Breast epithelium (tissue), 3 donors: ENCODE results near the gene CNTNAP2.

Experiments
- POLR2A ChIP-seq: fragments of 450-650 bp; IDR thresholded peaks from one replicate; pipeline ENCODE4 v1.6.1; 2016; ENCODE audit warnings: antibody characterized with exemption, mild to moderate bottlenecking, moderate library complexity
- POLR2AphosphoS5 ChIP-seq, 3 donors: sonication (generic); formaldehyde crosslinking; IDR thresholded peaks; one replicate each; pipeline ENCODE4 v1.6.1; 2017; ENCODE audit warnings: antibody characterized with exemption in 3 of 3
- TF ChIP-seq, protein P1 (sequence below), 3 donors: fragments of 450-650 bp; IDR thresholded peaks; one replicate each; pipeline ENCODE4 v1.5.1; 2016 to 2017; ENCODE audit warnings: antibody characterized with exemption in 3 of 3, mild to moderate bottlenecking in 3 of 3, moderate library complexity in 3 of 3

DNA sequence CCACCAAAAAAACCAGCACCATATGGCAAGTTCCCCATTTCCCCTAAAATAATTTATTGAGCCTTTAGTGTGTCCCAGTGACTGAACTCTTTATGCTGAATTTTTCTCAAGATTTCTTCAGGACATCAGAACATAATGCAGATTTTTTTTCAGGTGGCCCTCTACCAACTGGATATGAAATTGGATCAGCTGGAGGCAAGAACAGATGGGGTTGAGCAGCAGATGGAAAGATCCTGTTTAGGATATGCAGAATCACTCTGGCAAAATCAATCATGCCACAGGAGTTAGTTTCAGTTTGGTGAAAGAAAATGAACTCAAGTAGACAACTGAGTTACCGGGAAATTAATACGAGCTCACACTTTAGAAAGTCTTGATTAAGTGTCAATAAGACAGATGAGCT, 1712.4 kb downstream of the CNTNAP2 start:
- TF ChIP-seq POLR2A: no peak
- TF ChIP-seq, protein P1, sequence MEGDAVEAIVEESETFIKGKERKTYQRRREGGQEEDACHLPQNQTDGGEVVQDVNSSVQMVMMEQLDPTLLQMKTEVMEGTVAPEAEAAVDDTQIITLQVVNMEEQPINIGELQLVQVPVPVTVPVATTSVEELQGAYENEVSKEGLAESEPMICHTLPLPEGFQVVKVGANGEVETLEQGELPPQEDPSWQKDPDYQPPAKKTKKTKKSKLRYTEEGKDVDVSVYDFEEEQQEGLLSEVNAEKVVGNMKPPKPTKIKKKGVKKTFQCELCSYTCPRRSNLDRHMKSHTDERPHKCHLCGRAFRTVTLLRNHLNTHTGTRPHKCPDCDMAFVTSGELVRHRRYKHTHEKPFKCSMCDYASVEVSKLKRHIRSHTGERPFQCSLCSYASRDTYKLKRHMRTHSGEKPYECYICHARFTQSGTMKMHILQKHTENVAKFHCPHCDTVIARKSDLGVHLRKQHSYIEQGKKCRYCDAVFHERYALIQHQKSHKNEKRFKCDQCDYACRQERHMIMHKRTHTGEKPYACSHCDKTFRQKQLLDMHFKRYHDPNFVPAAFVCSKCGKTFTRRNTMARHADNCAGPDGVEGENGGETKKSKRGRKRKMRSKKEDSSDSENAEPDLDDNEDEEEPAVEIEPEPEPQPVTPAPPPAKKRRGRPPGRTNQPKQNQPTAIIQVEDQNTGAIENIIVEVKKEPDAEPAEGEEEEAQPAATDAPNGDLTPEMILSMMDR (IDR thresholded peaks at IDR 0.05): no peak
- no peak for TF ChIP-seq POLR2AphosphoS5 (IDR thresholded peaks at IDR 0.05)
